Activated naive CD4-positive, alpha-beta T cell treated with anti-CD3 and anti-CD28 coated beads, Interleukin-2, amount 10 ng/mL, durations not matched to agents 7 days and 5 days (primary cell): ENCODE measurements around the gene C10orf53.

Experiments used
- CTCF ChIA-PET: fragments of 350-600 bp; sonication (Branson Sonifier 250); formaldehyde crosslinking; loops from one replicate; lab custom pipeline; 2021; ENCODE audit warnings: antibody characterized with exemption; lab: Charles Lee
- DNase-seq: peaks from one replicate; pipeline ENCODE4 v3.0.0-alpha.2; 2020
- H3K27ac Mint-ChIP-seq: one replicate; pipeline ENCODE4 v1.8.0; 2021; ENCODE audit warnings: mild to moderate bottlenecking, moderate library complexity, mixed read lengths
- H3K27me3 Mint-ChIP-seq: one replicate; pipeline ENCODE4 v1.8.0; 2021; ENCODE audit warnings: mild to moderate bottlenecking, mixed read lengths
- H3K36me3 Mint-ChIP-seq: one replicate; pipeline ENCODE4 v1.8.0; 2021; ENCODE audit warnings: mixed read lengths
- H3K4me1 Mint-ChIP-seq: one replicate; pipeline ENCODE4 v1.8.0; 2021; ENCODE audit warnings: mixed read lengths
- H3K4me3 Mint-ChIP-seq: one replicate; pipeline ENCODE4 v1.8.0; 2021; ENCODE audit warnings: mild to moderate bottlenecking, moderate library complexity, mixed read lengths
- H3K9me3 Mint-ChIP-seq: one replicate; pipeline ENCODE4 v1.8.0; 2021; ENCODE audit warnings: mixed read lengths

Gene C10orf53

DNA sequence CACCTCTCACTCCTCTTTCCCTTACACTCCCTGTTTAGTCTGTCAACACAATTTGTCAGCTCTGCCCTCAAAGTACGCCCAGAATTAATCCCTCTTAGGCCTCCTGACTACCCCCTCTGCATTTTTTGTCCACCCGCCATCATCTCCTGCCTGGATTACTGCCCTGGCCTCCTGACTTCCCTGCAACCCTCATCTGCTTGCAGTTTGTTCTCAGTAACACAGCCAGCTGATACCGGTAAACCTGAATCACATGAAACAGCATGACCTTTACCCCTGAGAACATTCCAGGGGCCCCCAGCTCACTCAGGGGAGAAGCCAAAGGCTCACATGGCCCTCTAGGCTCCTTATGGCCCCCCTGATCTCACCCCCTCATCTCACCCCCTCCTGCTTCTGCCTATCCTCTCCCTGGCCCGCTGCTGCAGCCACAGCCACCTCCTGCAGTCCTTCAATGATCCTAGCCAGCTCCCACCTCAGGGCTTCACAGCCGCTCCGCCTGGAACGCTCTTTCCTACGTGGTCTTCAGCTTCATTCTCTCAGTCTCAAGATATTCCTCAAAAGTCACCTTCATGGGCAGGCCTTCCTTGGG lies 8.9 kb downstream of the C10orf53 start:
- Mint-ChIP-seq H3K9me3 (no peaks in the 10 kb centered on the region), H3K27me3 (peaks cover 54% of the 10 kb centered on the region), H3K4me3 (no peak overlapping the region), H3K4me1 (no peaks in the 10 kb centered on the region), H3K27ac (no peak overlapping the region), H3K36me3 (no peaks in the 10 kb centered on the region)
- DNase-seq: no peak
- CTCF ChIA-PET: no interaction called here

DNA sequence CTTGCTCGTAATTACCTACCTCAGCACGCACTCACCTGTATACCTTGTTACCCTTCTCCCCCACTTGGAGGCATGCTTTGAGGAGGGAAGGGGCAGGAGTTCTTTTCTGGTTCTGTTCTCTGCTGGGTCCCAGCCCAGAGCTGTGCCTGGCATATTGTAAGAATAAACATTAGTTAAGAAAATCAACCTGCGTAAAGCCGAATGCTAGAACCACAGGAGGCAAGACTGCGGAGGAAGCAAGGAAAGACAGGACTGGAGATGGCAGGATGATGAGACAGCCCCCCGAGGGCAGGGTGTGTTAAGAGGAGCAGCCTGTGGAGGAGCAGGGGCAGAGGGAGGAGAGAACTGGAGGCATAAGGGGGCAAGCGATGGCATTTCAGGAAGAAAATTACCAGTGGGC lies 9.5 kb downstream of the C10orf53 start:
- H3K27me3 Mint-ChIP-seq: peaks cover 54% of the 10 kb centered on the region
- no peak overlapping the region for H3K4me3 Mint-ChIP-seq
- H3K9me3 Mint-ChIP-seq: no peaks in the 10 kb centered on the region
- H3K4me1 Mint-ChIP-seq: no peaks in the 10 kb centered on the region
- CTCF ChIA-PET: no interaction called here
- no peak overlapping the region for H3K27ac Mint-ChIP-seq
- H3K36me3 Mint-ChIP-seq: no peaks in the 10 kb centered on the region
- DNase-seq: no peak

DNA sequence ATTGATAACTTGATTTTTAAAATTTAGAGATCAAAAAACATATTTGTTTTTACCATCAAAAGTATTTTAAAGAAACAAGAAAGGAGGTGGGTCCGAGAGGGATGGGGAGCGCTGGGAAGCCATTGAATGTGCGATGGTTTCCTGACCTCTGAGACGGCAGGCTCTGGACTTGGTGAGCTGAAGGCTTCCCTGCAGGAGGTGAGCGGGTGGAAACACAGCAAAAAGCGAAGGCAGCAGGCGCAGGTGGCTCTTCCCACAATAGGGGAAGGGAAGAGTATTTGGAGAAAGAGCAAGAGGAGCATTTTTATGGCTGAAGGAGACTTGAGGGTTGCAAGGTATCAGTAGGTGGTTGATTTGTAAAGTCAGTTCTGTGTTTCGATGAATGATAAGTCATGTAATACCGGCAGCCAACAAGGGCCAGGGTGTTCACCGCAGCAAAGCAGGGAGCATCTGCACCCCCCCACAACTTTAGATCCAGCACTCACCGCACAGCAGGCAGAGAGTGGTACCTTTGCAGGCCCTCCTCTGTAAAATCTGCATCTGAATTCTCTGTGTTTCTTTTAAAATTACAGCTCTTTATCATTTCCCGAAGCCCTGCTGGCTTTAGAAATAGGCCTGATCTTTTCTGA lies 10.5 kb downstream of the C10orf53 start:
- Mint-ChIP-seq H3K4me3 (no peak overlapping the region), H3K4me1 (no peaks in the 10 kb centered on the region), H3K36me3 (no peaks in the 10 kb centered on the region), H3K27me3 (peaks cover 54% of the 10 kb centered on the region), H3K27ac (no peak overlapping the region), H3K9me3 (no peaks in the 10 kb centered on the region)
- CTCF ChIA-PET: no interaction called here
- DNase-seq: no peak

DNA sequence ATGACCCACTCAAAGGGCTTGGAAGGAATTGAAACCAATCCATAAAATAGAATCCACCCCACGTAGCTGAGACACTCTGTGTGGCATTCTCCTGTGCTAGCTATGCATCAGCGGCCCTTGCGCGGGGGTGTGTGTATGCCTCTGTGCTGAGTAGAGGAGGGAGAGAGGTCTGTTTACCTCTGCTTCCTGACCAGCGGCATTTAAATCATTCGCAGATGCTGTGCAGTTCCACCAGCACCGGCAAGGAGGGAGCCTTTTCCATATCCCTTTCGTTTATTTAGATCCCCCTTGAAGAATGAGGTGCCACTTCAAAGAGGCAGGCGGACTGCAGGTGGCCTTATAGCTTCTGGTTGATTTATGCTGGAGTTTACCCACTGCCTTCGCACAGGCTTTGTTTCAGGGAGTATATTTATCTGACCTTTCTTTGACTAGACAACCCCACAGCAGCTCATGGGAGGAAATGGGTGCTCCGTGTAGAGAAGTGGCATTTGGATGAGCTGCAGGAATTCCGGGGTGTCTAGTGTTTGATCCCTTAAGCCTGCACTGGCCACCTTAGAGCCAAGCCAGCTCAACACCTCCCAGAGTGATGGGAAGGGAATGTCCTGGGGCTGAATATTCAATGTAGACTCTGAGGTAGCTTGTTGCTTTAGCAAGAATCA lies 11.4 kb downstream of the C10orf53 start:
- Mint-ChIP-seq H3K27ac (no peak overlapping the region), H3K4me3 (no peak overlapping the region), H3K9me3 (no peaks in the 10 kb centered on the region), H3K4me1 (no peaks in the 10 kb centered on the region), H3K36me3 (no peaks in the 10 kb centered on the region), H3K27me3 (peaks cover 54% of the 10 kb centered on the region)
- no peak for DNase-seq
- CTCF ChIA-PET: no interaction called here

DNA sequence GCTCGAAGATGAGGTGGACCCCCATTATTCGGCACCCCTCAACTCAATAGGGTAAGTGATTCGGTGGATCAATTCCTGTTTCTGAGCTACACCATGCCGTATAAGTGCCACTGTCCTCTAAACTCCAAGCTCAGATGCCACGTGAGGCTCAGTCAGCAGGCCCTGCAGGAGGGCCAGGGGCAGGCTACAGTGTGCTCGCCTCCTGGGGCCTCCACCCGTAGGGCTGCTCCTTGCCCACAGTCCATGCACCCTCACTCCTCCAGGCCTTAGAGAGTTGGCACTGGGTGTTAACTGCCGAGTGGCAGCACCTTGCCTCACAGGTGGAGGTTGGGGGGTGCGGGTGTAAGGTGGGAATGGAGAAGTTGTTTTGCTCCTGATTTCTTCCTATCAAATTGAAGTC lies 12.1 kb downstream of the C10orf53 start:
- no peak for DNase-seq
- Mint-ChIP-seq H3K27me3 (peaks cover 54% of the 10 kb centered on the region), H3K27ac (no peak overlapping the region), H3K9me3 (no peaks in the 10 kb centered on the region), H3K4me3 (no peak overlapping the region), H3K36me3 (no peaks in the 10 kb centered on the region), H3K4me1 (no peaks in the 10 kb centered on the region)
- CTCF ChIA-PET: no interaction called here

DNA sequence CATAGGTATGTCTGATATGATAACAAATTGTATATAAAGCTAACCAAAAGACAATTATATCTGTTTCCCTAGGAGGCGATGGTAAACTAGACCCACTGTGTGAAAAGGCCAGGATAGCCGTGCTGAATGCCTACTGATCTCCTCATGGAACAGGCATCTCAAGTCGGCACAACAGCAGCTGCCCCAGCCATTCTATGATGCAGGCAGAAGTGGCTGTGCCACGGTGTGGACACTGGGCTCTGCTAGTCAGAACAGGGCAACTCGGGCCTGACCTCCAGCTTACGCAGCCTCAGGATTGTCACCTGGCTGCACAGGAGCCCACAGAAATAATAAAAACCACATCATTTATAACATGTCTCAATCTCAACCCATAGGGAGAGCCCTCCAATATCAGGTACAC lies 15.0 kb downstream of the C10orf53 start:
- peaks cover 42% of the 10 kb centered on the region for H3K27me3 Mint-ChIP-seq
- H3K9me3 Mint-ChIP-seq: no peaks in the 10 kb centered on the region
- H3K4me3 Mint-ChIP-seq: no peak overlapping the region
- no peaks in the 10 kb centered on the region for H3K4me1 Mint-ChIP-seq
- H3K27ac Mint-ChIP-seq: no peak overlapping the region
- CTCF ChIA-PET: interaction anchor here (0.9 kb wide), 1 partner anchor 530 kb away, joined by 3 read pairs; no protein-coding TSS in a partner anchor
- no peak for DNase-seq
- H3K36me3 Mint-ChIP-seq: no peaks in the 10 kb centered on the region

DNA sequence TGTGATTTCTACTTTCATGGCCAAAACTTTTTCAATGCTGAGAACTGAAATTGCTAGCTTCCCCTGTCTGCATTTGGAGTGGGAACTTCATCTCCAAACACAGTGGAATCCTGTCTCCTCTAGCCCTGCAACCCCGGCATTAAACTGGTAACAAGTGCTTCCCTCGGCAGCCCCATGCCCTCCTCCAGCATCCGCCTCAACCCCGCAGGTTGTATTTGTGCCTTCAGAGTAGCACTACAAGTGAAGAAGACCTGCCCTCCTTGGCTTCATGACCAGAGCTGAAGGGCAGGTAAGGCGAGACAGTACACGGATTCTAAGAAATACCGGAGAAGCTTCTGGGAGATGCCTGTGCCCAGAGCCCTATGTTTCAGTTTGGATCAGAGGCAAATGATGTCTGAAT lies 16.9 kb downstream of the C10orf53 start:
- no peaks in the 10 kb centered on the region for H3K4me1 Mint-ChIP-seq
- no peak overlapping the region for H3K27ac Mint-ChIP-seq
- no peaks in the 10 kb centered on the region for H3K9me3 Mint-ChIP-seq
- H3K36me3 Mint-ChIP-seq: no peaks in the 10 kb centered on the region
- no peak overlapping the region for H3K4me3 Mint-ChIP-seq
- DNase-seq: no peak
- H3K27me3 Mint-ChIP-seq: peaks cover 23% of the 10 kb centered on the region
- CTCF ChIA-PET: no interaction called here

DNA sequence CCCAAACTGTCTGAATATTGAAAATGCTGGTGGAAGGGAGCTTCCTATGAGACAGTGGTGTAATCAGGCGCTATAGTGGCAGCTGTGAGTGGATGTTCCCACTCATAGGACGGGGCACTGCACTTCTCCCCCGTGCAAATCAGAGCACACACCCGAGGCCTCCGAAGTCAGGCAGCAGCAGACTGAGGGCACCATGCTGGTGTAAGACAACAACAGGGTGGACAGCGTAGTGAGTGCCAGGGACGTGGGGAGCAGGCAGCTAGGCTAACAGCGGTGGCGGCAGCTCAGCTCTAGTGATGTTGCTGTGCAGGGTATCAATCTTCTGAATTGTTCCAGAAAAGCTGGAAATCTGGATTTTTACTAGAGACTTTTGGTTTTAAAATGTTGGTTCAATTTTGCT lies 19.2 kb downstream of the C10orf53 start:
- CTCF ChIA-PET: no interaction called here
- DNase-seq: no peak
- Mint-ChIP-seq H3K4me3 (no peak overlapping the region), H3K9me3 (no peaks in the 10 kb centered on the region), H3K27me3 (peaks cover 10% of the 10 kb centered on the region), H3K4me1 (no peaks in the 10 kb centered on the region), H3K36me3 (no peaks in the 10 kb centered on the region), H3K27ac (no peak overlapping the region)

DNA sequence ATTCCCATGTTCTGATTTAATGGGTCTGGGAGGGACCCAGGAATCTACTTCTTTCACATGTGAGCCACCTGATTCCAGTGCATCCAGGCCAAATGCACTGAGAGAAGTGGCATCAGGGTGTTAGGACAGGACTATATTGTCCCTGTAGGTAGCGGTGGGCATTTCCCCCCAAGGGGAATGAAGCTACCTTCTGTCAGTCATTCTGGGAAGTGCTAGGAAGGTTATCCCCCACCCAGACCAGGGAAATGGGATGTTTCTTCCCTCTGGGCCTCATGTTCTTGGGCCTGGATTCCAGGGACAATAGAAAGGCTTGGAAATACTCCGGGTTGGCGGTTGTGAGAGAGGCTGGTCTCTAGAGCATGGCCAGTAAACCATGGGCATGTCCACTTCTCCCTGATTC lies 20.8 kb downstream of the C10orf53 start:
- CTCF ChIA-PET: no interaction called here
- no peaks in the 10 kb centered on the region for H3K4me1 Mint-ChIP-seq
- no peaks in the 10 kb centered on the region for H3K9me3 Mint-ChIP-seq
- no peak overlapping the region for H3K4me3 Mint-ChIP-seq
- no peaks in the 10 kb centered on the region for H3K36me3 Mint-ChIP-seq
- H3K27me3 Mint-ChIP-seq: peaks cover 10% of the 10 kb centered on the region
- DNase-seq: no peak
- H3K27ac Mint-ChIP-seq: no peak overlapping the region

DNA sequence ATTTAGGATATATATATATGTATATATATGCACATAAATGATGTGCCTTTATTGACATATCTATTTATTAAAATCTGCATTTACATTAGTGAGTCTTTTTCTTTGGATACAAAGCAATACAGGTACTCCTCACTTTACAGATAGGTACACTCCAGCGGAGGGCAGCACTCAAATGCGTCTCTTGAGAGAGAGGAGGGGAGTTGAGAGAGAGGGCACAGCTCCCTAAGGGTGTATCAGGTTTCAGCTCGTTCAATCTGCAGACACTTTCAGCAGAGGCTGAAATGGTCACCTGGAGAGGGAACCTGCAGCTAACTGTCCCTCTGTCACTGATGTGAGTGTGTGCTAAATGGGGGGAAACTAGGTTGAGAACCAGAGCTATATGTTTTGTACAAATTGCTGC lies 21.5 kb downstream of the C10orf53 start:
- H3K36me3 Mint-ChIP-seq: no peaks in the 10 kb centered on the region
- H3K27ac Mint-ChIP-seq: no peak overlapping the region
- H3K4me3 Mint-ChIP-seq: no peak overlapping the region
- no peak for DNase-seq
- H3K27me3 Mint-ChIP-seq: peaks cover 10% of the 10 kb centered on the region
- no peaks in the 10 kb centered on the region for H3K9me3 Mint-ChIP-seq
- H3K4me1 Mint-ChIP-seq: no peaks in the 10 kb centered on the region
- CTCF ChIA-PET: no interaction called here

DNA sequence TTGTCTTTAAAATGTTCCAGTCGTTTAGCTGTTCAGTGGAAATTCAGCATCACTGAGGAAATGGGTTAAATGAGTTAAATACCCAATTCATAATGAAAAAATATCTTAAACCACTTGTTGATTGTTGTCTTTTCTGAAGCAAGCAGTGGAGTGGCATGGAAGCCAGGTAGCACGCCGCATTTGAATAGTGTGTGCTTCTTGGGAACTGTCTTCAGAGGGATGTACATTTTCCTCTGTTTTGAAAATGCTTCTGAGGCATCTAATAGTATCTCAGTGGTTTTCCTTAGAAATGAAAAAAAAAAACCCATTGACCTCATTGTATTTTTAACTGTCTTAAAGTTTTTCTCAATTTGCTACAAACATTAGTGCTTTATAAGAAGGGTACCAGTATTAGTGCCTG lies 28.1 kb downstream of the C10orf53 start:
- Mint-ChIP-seq H3K27me3 (no peaks in the 10 kb centered on the region), H3K36me3 (no peaks in the 10 kb centered on the region), H3K4me1 (no peaks in the 10 kb centered on the region), H3K9me3 (no peaks in the 10 kb centered on the region), H3K4me3 (no peak overlapping the region), H3K27ac (no peak overlapping the region)
- no peak for DNase-seq
- CTCF ChIA-PET: no interaction called here

DNA sequence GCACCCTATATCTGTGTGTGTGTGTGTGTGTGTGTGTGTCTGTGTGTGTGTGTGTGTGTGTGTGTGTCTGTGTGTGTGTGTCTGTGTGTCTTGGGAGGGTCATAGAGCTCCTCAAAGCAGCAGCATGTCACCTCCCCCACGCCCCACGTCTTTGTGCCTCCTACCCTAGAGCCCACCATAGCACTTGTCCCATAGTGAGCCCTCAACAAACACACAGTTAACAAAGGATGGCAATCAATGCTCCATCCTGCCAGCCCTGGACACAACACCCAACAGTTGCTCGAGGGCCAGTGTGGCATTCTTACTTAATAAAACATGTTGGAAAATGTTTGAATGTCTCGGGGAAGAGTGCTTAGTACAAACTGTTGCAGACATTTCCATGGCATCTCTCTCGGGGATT lies 30.5 kb downstream of the C10orf53 start:
- Mint-ChIP-seq H3K4me1 (no peaks in the 10 kb centered on the region), H3K27me3 (no peaks in the 10 kb centered on the region), H3K27ac (no peak overlapping the region), H3K4me3 (no peak overlapping the region), H3K36me3 (no peaks in the 10 kb centered on the region), H3K9me3 (no peaks in the 10 kb centered on the region)
- CTCF ChIA-PET: no interaction called here
- DNase-seq: no peak

DNA sequence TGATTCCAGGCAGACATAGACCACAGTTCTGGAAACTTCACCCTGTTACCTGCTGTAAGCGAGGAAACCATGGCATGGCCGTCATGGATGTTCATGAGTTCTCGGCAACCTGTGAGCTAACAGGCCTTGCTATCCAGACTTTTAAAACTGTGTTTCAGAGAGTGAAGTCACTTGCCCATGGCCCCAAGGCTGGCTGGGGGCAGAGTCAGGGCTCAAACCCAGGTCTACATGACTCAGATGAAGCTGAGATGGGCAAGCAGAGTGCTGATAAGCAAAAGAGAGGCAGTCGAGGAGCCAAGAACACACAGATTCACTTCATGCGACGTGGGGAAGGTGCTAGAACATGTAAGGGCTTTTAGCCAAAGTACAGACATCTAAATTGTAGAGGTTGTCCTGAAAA lies 31.5 kb downstream of the C10orf53 start:
- Mint-ChIP-seq H3K9me3 (no peaks in the 10 kb centered on the region), H3K27me3 (no peaks in the 10 kb centered on the region)

DNA sequence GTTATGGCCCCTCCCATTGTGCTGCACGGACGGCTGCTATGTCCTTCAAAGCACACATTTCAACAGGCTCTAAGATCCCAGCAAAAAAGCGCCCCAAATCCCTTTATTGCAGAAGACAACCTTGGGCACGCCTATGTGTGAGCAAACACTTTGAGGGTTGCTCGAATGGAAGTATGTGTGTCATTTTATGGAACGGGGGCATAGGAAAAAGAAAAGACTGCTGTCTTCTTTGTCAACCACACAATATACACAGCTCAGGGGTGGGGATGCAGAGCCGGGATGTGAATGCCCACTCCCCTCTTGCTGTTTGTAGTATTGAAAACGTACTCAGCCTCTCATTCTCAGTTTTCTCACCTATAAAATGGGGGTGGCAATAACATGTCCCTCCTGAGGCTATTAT lies 32.0 kb downstream of the C10orf53 start:
- Mint-ChIP-seq H3K4me1 (no peaks in the 10 kb centered on the region), H3K27me3 (no peaks in the 10 kb centered on the region), H3K9me3 (no peaks in the 10 kb centered on the region), H3K36me3 (no peaks in the 10 kb centered on the region), H3K4me3 (no peak overlapping the region), H3K27ac (no peak overlapping the region)
- CTCF ChIA-PET: no interaction called here
- no peak for DNase-seq

More for the DNA sequence above, 31.5 kb downstream of the C10orf53 start:
- Mint-ChIP-seq H3K27ac (no peak overlapping the region), H3K4me3 (no peak overlapping the region), H3K4me1 (no peaks in the 10 kb centered on the region), H3K36me3 (no peaks in the 10 kb centered on the region)
- DNase-seq: no peak
- CTCF ChIA-PET: no interaction called here

DNA sequence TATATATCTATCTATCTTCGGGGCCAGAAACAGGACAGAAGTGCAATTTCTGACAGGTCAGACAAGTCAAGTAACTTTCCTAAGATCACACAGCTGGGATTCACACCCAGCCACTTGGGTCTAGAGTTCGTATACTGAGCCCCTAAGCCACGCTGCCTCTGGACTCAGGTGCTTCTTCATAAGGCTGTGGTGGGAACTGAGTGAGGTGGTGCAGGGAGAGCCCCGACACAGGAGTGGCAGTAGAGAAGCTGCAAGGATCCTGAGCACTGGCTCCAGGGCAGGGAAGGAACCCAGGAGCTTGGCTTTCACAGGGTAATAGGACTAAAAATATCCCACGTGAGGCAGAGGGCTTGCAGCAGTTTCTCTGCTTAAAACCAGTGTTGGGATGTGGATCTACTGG lies 33.8 kb downstream of the C10orf53 start:
- no peak overlapping the region for H3K27ac Mint-ChIP-seq

More for the DNA sequence above, 33.8 kb downstream of the C10orf53 start:
- no peak for DNase-seq
- H3K4me1 Mint-ChIP-seq: no peaks in the 10 kb centered on the region
- no peaks in the 10 kb centered on the region for H3K36me3 Mint-ChIP-seq
- no peaks in the 10 kb centered on the region for H3K27me3 Mint-ChIP-seq
- H3K4me3 Mint-ChIP-seq: no peak overlapping the region
- CTCF ChIA-PET: no interaction called here
- H3K9me3 Mint-ChIP-seq: no peaks in the 10 kb centered on the region
